ENCODE measurements around the gene PMEPA1.

DNA sequence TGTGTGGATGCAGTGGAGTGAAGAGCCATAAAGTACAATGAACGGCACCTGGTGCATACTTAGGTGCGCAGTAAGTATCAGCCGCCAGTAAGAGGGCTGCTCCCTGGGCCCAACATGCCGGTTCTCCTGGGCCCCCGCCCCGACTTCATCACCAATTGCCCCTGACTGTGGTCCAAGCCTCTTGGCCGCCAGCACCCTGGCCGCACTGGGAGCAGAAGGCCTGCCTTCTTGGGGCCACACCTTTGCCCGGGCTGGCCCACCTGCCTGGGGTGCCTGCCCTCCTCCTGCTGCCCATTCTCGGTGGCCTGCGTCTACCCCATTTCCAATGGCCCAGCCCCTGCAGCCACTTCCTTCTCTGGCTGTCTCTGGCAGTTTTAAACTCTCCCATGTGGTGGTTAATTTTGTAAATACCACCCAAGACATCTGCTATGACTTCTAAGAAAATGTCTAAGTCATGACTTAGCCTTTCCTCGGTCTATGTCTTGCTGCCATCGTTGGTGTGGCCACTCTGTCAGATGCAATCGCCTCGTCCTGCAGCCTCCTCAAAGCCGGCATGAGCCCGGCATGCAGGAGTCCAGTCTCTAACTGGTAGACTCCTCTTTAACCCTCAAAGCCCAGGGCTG lies 36.8 kb downstream of the PMEPA1 start:
- TF ChIP-seq, protein P1, sequence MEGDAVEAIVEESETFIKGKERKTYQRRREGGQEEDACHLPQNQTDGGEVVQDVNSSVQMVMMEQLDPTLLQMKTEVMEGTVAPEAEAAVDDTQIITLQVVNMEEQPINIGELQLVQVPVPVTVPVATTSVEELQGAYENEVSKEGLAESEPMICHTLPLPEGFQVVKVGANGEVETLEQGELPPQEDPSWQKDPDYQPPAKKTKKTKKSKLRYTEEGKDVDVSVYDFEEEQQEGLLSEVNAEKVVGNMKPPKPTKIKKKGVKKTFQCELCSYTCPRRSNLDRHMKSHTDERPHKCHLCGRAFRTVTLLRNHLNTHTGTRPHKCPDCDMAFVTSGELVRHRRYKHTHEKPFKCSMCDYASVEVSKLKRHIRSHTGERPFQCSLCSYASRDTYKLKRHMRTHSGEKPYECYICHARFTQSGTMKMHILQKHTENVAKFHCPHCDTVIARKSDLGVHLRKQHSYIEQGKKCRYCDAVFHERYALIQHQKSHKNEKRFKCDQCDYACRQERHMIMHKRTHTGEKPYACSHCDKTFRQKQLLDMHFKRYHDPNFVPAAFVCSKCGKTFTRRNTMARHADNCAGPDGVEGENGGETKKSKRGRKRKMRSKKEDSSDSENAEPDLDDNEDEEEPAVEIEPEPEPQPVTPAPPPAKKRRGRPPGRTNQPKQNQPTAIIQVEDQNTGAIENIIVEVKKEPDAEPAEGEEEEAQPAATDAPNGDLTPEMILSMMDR (conservative IDR thresholded peaks at IDR 0.05) = no peak
- no peak for TF ChIP-seq ZFX (IDR thresholded peaks at IDR 0.05)
